ENCODE measurements around the gene ENTR1.
"Not testable (repeated sequence)": the region's sequence is repeated elsewhere in the genome, so short reads cannot be mapped to it uniquely, and the experiment has no call there.

The ENTR1 gene

DNA sequence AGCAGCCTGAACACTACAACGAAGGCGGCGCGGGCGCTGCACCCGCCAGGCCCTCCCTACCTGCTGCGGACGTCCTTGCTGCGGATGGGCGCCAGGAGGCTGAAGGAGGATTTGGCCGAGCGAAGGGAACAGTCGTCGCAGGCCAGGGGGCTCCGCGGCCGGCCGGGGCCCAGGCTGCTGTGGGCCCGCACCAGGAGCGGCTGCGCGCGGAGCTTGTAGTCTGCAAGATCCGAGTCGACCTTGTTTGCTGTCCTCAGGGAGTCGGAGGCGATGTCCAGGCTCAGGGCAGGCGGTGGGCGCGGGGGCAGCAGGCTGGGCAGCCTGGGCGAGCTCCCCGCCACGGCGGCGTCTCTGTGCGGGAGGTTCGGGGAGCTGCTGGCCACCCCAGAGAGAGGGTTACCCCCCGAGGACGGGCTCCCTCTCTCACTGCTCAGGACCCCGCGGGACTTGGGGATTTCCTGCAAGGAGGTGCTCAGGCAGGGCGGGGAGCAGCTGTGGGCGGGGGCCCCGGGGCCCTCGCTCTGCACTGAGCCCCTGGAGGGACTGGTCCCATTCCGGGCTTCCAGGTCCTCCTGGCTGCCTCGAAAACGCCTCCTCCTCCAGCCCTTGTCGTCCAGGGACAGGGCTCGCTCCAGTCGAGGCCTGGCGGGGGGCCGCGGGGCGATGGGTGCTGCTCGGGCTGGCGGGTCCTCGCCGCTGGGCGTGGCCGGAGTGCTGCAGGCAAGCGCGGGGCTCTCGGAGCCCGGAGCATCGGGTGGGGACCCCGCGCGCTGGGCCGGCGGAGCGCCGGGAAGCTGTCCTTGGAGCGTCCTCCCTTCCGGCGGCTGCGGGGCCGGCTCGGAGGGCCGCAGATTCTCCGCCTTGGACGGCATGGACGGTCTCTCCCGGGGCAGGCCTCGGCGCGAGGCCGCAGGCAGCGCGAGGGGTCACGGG is 28.4 kb upstream of the ENTR1 start:
- peak; percentile 71 for ATAC-seq
- DNase-seq: peak; percentile 71

GRCh38 chr9:136437839-136438547 is 27.6 kb upstream of the ENTR1 start:
- ATAC-seq: no peak
- no peak for DNase-seq

DNA sequence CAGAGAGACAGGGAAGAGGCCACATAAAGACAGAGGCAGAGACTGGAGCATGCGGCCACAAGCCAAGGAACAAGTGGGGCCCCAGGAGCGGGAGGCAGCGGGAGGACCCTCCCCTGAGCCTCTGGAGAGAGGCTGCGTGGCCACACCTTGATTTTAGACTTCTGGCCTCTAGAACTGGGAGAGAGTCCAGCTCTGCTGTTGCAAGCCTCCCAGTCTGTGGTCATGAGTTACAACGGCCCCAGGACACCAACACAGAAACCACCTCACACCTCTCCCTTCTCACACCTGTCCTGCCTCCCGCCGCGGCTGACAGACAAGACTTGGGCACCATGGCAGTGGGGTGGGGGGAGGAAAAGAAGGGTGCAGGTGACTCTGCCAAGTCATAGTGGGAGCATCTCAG is 27.0 kb upstream of the ENTR1 start:
- ATAC-seq (no peak), DNase-seq (no peak)

GRCh38 chr9:136436055-136436634 is 25.7 kb upstream of the ENTR1 start:
- no peak for ATAC-seq
- no peak for DNase-seq

GRCh38 chr9:136434580-136435169 is 24.3 kb upstream of the ENTR1 start:
- no peak for DNase-seq
- ATAC-seq: no peak

DNA sequence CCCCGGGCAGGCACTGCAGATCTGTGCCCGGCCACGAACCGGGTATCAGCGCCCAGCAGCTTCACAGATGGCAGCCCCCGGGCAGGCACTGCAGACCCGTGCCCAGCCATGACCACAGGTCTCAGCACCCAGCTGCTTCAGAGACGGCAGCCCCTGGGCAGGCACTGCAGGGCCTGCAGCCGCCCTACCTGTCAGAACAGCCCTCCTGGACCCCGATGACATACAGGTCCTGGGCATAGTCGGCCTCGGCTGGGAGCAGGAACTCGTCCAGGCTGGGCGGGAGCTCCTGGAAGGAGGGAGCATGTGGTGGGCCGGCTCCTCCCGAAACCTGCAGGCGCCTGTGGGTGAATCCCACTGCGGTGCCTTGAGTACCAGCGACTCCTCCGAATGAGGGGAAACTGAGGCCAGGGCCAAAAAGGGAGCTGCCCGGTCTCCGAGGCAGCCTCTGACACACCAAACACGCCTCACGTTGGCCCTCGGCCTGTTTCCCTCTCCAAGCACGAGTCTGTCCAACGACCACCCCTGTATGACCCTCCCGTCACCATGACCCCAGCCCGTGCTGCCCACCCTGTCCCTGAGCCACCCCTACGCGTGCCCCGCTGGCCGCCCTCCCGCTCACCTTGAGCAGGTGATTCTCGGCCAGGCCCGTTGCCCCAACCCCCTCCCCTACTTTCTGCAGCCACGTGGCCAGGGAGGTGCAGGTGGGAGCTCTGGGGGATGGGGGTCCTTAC is 23.6 kb upstream of the ENTR1 start:
- DNase-seq (no peak), ATAC-seq (no peak)

DNA sequence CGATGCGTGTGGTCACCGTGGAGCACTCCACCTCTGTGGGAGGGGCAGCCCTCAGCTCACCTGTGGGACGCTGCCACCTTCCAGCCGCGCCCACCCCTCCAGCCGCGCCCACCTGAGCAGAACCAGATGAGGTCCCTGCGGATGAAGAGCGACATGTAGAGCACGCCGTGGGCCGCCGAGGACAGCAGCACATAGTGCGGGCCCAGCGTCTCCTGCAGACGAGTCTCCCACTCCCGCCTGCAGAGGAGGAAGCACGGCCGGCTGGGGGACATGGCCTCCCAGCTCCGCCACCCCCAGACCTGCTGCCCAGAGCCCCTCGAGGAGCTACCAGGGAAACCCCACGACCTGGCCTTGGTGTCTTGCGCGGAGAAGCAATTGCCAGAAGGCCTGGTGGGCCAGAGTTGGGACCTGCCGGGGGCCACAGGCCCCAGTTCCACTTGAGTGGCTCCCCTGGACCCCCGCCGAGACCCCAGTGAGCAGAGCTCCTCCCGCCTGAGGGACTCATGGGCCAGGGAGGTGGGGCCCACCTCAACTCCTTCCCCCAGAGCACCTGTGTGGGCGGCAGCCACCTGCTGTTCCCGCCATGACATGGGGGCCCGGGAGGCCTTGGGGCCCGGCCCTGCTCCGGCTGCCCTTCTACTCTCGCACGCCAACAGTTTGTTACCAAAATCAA is 22.8 kb upstream of the ENTR1 start:
- no peak for ATAC-seq
- no peak for DNase-seq

- DNase-seq: no peak
- ATAC-seq: no peak
These were observed 22.2 kb upstream of the ENTR1 start for GRCh38 chr9:136432591-136432990.

GRCh38 chr9:136431782-136432350 is 21.5 kb upstream of the ENTR1 start:
- no peak for ATAC-seq

DNA sequence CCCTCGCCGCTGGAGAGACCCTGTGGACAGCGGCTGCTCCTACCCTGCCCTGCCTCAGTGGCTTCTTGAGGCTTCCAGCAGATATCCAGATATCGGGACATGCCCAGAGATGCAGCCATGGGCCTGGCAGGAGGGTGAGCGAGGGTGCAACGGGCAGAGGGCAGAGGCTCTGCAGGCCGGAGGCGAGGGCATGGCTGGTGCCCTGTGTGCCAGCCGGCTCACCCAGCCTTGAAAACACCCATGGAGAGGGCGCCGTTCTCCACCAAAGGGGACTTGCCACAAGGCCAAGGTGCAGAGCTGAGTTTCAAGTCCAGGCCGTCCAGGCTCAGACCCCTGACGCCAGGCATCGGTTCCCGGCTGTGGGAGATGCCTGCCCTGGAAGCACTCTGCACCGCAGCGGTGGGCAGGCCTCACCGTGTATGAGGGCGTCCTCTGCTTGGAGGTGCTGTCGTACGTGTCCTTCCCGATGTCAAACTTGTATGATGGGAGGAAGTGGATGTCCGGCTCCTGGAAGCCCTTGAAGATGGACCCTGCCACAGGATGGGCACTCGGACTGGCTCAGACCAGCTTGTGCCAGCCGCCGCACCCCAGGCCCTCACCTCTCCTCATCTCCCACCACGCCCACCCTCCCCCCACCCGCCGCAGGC is 20.3 kb upstream of the ENTR1 start:
- DNase-seq: no peak
- ATAC-seq: no peak

More at GRCh38 chr9:136431782-136432350, 21.5 kb upstream of the ENTR1 start:
- DNase-seq: no peak

DNA sequence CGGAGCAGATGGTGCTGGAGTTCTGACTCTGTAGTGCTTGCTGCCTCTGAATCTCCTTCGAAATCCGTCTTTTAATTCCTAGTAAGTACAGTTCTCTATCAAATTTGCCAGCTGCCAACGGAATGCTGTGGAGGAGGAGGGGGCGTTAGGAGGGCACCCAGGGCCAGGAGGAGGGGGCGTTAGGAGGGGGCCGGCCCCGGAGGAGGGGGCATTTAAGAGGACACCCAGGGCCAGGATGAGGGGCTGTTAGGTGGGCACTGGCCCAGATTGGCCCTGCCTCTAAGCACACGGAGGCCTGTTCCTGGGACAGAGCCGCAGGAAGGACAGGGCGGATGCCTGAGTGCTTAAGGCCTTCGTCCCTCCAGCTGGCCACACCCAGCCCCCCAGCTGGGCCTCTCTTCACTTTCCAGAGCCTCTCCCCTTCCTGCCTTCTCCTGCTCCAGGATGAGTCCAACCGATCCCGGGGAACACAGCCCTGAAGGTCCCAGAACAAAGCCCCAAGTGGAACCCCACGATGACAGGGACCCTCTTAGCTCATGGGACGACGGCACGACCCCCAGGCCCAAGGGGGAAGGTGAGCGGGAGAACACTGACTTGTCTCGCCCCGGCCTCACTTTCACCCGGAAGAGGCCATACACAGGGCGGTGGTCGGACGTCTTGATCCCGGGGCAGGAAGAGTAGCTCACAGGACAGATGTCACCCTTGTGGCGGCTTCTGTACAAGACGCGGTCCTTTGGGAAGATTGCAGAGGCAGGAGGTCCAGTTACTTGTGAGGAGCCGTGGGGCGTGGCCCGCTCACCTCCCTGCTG is 19.5 kb upstream of the ENTR1 start:
- DNase-seq: no peak
- no peak for ATAC-seq

DNA sequence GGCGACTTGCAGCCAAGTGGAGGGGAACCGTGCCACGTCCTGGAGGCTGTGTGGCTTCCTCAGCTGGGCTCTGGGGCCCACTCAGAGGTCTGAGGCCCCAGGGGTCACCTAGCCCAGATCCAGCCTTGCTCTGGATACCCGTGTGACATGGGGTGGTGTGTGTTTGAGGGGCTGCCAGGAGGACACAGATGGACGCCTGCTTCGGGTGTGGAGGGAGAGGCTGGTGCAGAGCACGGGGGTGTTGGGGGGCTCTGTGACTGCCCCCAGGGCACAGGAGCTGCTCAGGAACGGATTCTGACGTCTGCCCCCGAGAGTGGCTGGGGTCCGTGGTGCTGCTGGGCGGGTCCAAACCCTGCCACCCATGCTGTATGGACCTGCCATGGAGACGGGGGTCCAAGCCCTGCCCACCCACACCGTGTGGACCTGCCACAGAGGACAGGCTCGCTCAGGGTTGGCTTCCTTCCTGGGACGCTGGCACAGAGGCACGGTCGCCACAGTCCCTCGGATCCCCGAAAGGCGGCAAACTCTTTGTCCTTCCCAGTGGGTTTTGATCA is 18.7 kb upstream of the ENTR1 start:
- DNase-seq (no peak), ATAC-seq (no peak)

DNA sequence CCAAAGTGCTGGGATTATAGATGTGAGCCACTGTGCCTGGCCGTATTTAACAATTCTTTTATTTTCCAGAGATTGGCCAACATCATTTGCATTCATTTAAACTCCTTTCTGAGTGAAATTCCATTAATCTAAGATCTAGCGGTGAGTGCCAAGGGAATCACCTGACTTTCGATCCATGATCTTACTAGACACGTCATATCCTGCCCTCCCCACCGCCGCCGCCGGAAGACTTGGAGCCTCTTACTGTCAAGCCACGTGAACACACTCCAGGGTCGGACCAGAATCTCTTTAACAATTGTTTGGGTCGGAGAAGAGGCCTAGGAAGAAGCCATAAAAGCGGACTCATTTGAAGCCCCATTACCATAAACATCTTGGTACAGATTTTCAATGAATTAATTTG is 16.4 kb upstream of the ENTR1 start:
- DNase-seq (no peak), ATAC-seq (no peak)

DNA sequence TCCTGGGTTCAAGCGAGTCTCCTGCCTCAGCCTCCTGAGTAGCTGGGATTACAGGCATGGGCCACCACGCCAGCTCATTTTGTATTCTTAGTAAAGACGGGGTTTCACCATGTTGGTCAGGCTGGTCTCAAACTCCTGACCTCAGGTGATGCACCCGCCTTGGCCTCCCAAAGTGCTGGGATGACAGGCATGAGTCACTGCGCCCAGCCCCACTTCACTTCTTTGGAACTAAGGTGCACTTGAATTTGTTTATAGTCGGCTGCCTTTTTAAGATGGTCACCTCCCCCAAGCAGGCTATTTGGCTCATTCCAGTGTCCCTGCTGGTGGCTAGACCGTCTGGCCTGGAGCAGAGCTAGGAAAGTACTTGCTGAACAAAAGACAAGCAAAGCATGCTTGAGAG is 15.0 kb upstream of the ENTR1 start:
- DNase-seq, ATAC-seq: not testable (repeated sequence)

DNA sequence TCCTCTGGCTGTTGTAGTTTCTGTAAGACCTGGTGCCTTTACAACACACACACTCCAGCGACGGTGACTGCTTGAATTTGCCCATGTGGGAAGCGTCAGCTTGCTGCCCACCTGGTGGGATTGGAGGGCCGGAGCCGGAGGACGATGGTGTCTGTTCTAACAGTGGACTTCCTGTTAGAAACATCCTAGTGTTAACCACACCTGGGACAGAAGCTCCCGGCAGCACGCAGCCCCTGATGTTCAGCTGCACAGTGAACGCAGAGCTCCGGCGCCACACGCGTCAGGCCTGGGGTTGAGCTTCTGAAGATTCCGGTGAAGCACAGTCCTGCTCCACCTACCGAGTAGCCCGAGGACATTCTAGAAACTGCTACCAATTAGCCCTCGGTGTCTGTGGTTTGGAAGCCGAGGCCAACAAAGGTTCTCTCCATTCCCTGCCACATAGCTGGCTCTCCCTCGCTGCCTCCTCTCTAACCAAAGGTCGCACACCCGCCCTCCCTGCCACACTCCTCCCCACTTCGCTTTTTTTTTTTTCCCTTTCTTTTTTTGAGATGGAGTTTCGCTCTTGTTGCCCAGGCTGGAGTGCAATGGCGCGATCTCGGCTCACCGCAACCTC is 14.4 kb upstream of the ENTR1 start:
- ATAC-seq: peak; percentile 6

GRCh38 chr9:136423432-136424146 is 13.2 kb upstream of the ENTR1 start:
- DNase-seq (no peak), ATAC-seq (no peak)

More for the DNA sequence above, 14.4 kb upstream of the ENTR1 start:
- DNase-seq: no peak

GRCh38 chr9:136422876-136423275 is 12.5 kb upstream of the ENTR1 start:
- DNase-seq: no peak

GRCh38 chr9:136421791-136422190 is 11.4 kb upstream of the ENTR1 start:
- no peak for DNase-seq
- no peak for ATAC-seq

More at GRCh38 chr9:136422876-136423275, 12.5 kb upstream of the ENTR1 start:
- no peak for ATAC-seq
